AG04449 (cell line): Measurements from ENCODE around the gene CISD3.

Source experiments
- CTCF ChIA-PET: fragments of 350-600 bp; formaldehyde crosslinking; extraction: SDS; loops from one replicate; lab custom pipeline; 2021; ENCODE audit warnings: antibody characterized with exemption; lab: Yijun Ruan, JAX
- POLR2A ChIA-PET: fragments of 400-600, 350-600 bp; formaldehyde crosslinking; extraction: SDS; loops from one replicate; lab custom pipeline; 2020; ENCODE audit warnings: antibody characterized with exemption, inconsistent platforms; lab: Yijun Ruan, JAX
- DNase-seq: peaks from one replicate; pipeline ENCODE4 v3.0.0-alpha.2; 2010; ENCODE audit warnings: low read depth, low spot score
- H3K4me3 ChIP-seq: 2 replicates; pipeline ENCODE4 v1.5.1; 2011; ENCODE audit warnings: low read depth, mild to moderate bottlenecking, control low read depth, low read length
- TF ChIP-seq, protein P1 (sequence below): IDR thresholded peaks from one replicate; pipeline ENCODE4 v1.5.1; 2011; ENCODE audit warnings: mild to moderate bottlenecking, moderate library complexity, low read length, control low read depth, inconsistent platforms; ENCODE audit not compliant: insufficient read depth; ENCODE audit errors: missing control alignments

CISD3 gene

DNA sequence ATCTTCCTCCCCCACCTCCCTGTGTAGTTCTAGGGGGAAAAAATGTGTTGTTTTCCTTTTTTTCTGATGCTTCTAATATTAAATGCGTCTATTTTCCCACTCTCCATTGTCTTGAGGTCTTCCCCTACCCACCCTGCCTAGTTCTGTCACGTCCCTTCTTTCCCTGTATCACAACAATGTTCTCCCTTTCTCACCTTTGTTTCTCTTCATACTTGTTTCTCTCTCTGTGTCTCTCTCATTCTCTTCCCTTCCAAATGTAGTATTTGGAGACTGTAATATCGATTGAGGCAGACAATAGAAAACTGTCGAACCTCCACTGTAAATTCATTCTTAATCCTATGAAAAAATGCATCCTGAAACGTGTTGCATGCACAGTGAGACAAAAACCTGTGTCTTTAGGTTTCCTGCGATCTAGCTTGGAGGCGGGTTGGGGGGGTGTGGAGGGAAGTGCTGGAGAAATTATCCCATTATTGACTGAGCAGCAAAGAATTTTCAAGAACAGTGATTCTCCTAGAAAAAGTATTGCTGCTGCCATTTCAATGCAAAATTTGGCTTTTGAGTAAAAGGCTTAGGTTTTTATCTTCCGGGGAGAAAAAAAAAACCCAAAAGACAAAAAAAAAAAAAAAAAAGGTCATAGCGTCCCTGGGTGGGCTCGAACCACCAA is 21.1 kb downstream of the CISD3 start:
- CTCF ChIA-PET = interaction anchor here (1.0 to 1.3 kb wide), 4 partner anchors 11 to 74 kb away, joined by 4 to 9 read pairs (median 6); no protein-coding TSS in a partner anchor
- POLR2A ChIA-PET = interaction anchor here (1.1 to 3.7 kb wide), 2 partner anchors 14 to 118 kb away, joined by 3 to 19 read pairs; partner anchors contain the start of gene LASP1
- peak overlapping the region; percentile 2 for H3K4me3 ChIP-seq
- DNase-seq = no peak
- TF ChIP-seq, protein P1, sequence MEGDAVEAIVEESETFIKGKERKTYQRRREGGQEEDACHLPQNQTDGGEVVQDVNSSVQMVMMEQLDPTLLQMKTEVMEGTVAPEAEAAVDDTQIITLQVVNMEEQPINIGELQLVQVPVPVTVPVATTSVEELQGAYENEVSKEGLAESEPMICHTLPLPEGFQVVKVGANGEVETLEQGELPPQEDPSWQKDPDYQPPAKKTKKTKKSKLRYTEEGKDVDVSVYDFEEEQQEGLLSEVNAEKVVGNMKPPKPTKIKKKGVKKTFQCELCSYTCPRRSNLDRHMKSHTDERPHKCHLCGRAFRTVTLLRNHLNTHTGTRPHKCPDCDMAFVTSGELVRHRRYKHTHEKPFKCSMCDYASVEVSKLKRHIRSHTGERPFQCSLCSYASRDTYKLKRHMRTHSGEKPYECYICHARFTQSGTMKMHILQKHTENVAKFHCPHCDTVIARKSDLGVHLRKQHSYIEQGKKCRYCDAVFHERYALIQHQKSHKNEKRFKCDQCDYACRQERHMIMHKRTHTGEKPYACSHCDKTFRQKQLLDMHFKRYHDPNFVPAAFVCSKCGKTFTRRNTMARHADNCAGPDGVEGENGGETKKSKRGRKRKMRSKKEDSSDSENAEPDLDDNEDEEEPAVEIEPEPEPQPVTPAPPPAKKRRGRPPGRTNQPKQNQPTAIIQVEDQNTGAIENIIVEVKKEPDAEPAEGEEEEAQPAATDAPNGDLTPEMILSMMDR = no peak

DNA sequence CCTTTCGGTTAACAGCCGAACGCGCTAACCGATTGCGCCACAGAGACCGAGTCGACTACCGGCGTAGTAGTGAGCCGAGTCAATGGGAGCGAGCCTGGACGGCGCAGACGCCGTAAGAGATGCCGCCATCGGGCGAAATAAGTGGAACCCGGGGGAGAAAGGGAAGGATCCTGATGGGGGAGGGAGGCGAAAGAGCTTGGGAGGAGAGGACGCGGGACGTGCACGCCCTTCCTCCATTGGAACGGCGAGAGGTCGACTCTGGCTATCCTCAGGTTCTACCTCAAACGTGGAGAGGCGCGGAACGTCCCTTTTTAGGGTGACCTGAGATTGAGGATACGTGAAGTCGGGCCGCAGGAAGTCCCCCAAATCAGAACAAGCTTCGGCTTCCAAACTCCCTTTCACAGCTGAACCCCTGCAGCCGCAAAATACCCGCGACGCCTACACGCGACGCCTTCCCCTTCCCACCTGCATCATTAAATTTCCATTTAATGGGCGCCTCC is 21.7 kb downstream of the CISD3 start:
- TF ChIP-seq, protein P1 = no peak
- peak overlapping the region; percentile 100 for H3K4me3 ChIP-seq
- POLR2A ChIA-PET = interaction anchor here (0.7 to 3.7 kb wide), 5 partner anchors 13 to 154 kb away, joined by 3 to 19 read pairs (median 3); partner anchors contain the start of gene LASP1
- DNase-seq = peak; percentile 38
- CTCF ChIA-PET = interaction anchor here (0.9 to 1.2 kb wide), 5 partner anchors 10 to 74 kb away, joined by 3 to 9 read pairs (median 4); no protein-coding TSS in a partner anchor

DNA sequence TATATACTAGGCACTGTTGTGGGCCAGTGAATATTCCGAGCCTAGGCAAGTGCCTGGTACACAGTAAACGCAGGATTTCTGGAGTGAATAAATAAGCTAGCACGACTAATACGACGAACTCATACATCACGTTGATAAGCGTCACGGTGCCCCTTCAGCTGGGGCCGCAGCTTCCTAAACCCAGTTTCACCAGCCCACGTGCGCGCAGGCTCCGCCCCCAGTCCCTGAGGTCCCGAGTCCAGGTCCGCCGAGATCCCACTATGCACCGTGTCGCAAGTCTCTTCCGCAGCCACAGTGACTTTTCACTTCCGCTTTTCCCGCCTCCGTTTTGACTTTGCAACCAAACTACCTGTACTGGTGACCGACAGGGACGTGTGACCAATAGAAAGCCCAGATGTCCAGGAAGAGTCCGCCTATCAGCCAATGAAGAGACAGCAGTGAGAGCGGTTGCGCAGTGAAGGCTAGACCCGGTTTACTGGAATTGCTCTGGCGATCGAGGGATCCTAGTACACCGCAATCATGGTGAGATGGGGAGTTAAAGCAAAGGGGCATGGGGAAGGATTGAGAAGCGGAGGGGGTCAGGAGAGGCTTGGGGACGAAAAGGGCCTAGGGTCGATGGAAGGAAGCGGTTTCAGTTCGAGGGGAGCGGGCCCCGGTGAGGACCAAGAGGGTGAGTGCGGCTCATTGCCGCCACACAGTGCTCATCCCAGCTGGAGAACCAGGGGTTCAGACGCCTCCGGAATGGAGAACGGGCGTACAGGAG is 22.3 kb downstream of the CISD3 start, which contains the start of gene PSMB3:
Gene PSMB3, plus strand, starts transcription at position 434 of the 763 bp plus-strand sequence. Its CDS starts 86 bp downstream, at position 520.
- peak within 1 kb of the TSS; percentile 100 for H3K4me3 ChIP-seq
- DNase-seq = peak; percentile 97
- CTCF ChIA-PET = interaction anchor here (0.9 to 1.2 kb wide), 5 partner anchors 9 to 75 kb away, joined by 3 to 9 read pairs (median 4); no protein-coding TSS in a partner anchor
- POLR2A ChIA-PET = interaction anchor here (0.7 to 3.7 kb wide), 4 partner anchors 17 to 153 kb away, joined by 3 to 19 read pairs (median 3); partner anchors contain the start of gene LASP1
- TF ChIP-seq, protein P1 = no peak

DNA sequence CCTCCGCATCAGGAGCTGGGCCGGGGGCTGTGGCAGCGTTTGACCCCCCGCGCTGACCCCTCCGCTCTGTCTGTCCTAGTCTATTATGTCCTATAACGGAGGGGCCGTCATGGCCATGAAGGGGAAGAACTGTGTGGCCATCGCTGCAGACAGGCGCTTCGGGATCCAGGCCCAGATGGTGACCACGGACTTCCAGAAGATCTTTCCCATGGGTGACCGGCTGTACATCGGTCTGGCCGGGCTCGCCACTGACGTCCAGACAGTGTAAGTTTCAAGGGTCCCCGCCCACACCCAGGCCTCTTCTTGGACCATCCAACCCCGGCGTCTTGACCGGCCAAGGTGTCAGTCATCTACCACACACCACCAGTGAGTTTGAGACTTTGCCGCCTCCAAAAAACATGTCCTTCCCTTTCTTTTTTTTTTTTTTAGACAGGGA is 22.9 kb downstream of the CISD3 start:
- TF ChIP-seq, protein P1 = no peak
- no peak for DNase-seq
- POLR2A ChIA-PET = no interaction called here
- CTCF ChIA-PET = interaction anchor here (1.4 kb wide), 1 partner anchor 17 kb away, joined by 5 read pairs; no protein-coding TSS in a partner anchor
- H3K4me3 ChIP-seq = peak overlapping the region; percentile 100

DNA sequence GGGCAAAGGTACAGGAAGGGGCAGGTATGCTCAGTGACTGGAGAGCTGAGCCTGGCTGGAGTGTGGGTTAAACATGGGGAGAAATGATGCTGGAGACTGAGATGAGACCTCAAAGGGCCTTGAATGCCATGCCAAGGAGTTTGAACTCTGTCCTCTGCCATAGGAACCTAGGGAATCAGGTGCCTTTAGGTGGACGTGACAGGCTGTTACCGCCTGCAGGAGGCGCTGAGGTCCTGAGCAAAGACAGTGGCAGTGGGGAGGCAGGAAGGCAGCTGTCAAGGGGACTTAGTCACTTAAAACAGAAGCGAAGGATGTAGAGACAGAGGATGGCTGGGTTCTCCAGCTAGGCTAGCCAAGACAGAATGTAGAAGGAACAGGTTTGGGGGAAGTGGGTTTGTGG is 31.5 kb downstream of the CISD3 start:
- H3K4me3 ChIP-seq = no peak overlapping the region
- ChIA-PET CTCF (interaction anchor here (1.0 to 1.4 kb wide), 6 partner anchors 10 to 107 kb away, joined by 3 to 5 read pairs (median 4); no protein-coding TSS in a partner anchor), POLR2A (no interaction called here)
- DNase-seq = no peak
- TF ChIP-seq, protein P1 = peak; percentile 55
